HepG2 (cell line): ENCODE data around the gene CCDC178. TPM values are rescaled to one million over a fixed set of nuclear protein-coding genes. Genes with fewer than 3 reads are reported as not detected.
A peak's percentile ranks its signal among the peaks of the same experiment; 100 is the strongest.

Experiments used
- ELF1 ChIP-seq: sonication (generic); formaldehyde crosslinking; IDR thresholded peaks from 2 replicates; pipeline ENCODE4 v1.4.0; 2020; ENCODE audit warnings: missing genetic modification reagents
- MBNL3 ChIP-seq: fragments of 250-450 bp; sonication (Bioruptor Pico); conservative IDR thresholded peaks from 2 replicates; pipeline ENCODE4 v1.8.0; 2022; ENCODE audit warnings: mild to moderate bottlenecking, inconsistent platforms
- NR2F2 ChIP-seq: IDR thresholded peaks from 2 replicates; pipeline ENCODE4 v1.6.1; 2012; ENCODE audit warnings: low read depth, inconsistent platforms, borderline replicate concordance
- NR2F6 ChIP-seq, 2 experiments: IDR thresholded peaks; 2 replicates each; pipeline ENCODE4 v1.6.1; 2016; ENCODE audit warnings: antibody characterized with exemption in 1 of 2, mild to moderate bottlenecking in 1 of 2
- PPARG ChIP-seq: conservative IDR thresholded peaks from 2 replicates; pipeline ENCODE4 v1.6.1; 2016; ENCODE audit warnings: missing biosample characterization, missing genetic modification reagents
- SMC3 ChIP-seq: IDR thresholded peaks from 2 replicates; pipeline ENCODE4 v1.6.1; 2011; ENCODE audit warnings: low read length, improper control_type of control experiment
- TBX3 ChIP-seq: fragments of 450-650 bp; IDR thresholded peaks from 2 replicates; pipeline ENCODE4 v1.6.1; 2017; ENCODE audit warnings: antibody characterized with exemption, mild to moderate bottlenecking, inconsistent platforms, borderline replicate concordance
- polyA plus RNA-seq, 8 experiments: library from polyadenylated mRNA; depleted of rRNA in 3 of 8; stranded (reverse) in 7 of 8; unstranded in 1 of 8; fragments of >200 nt; fragmentation: Illumina TruSeq in 4 of 8; extraction: Trizol in 4 of 8; gene quantifications; 2 replicates each; pipeline versions ENCODE4 v1.2.1 to v1.2.3, GENCODE V29; 2011 to 2016; ENCODE audit warnings: low read depth in 4 of 8, missing spikeins in 1 of 8, mixed read lengths in 1 of 8; ENCODE audit not compliant: insufficient read depth in 1 of 8
- total RNA-seq, 5 experiments: library from RNA; depleted of rRNA; stranded (reverse); fragments of >200 nt; fragmentation: Illumina TruSeq; extraction: Trizol; gene quantifications; 2 replicates each; pipeline ENCODE4 v1.2.3, GENCODE V29; 2016; ENCODE audit warnings: low read depth in 1 of 5
- TF ChIP-seq, protein P1 (sequence below): IDR thresholded peaks from 2 replicates; pipeline ENCODE4 v1.4.0; 2020; ENCODE audit warnings: mild to moderate bottlenecking, missing genetic modification reagents
- TF ChIP-seq, protein P2 (sequence below): sonication (generic); formaldehyde crosslinking; IDR thresholded peaks from 2 replicates; pipeline ENCODE4 v1.5.0; 2020; ENCODE audit warnings: mild to moderate bottlenecking, missing genetic modification reagents, moderate library complexity

CCDC178 gene
- total and polyA plus RNA-seq, 2 of the 13 experiments (the other 11 are each of a cell fraction or from before 2014, with no cell fraction given) = not detected

DNA sequence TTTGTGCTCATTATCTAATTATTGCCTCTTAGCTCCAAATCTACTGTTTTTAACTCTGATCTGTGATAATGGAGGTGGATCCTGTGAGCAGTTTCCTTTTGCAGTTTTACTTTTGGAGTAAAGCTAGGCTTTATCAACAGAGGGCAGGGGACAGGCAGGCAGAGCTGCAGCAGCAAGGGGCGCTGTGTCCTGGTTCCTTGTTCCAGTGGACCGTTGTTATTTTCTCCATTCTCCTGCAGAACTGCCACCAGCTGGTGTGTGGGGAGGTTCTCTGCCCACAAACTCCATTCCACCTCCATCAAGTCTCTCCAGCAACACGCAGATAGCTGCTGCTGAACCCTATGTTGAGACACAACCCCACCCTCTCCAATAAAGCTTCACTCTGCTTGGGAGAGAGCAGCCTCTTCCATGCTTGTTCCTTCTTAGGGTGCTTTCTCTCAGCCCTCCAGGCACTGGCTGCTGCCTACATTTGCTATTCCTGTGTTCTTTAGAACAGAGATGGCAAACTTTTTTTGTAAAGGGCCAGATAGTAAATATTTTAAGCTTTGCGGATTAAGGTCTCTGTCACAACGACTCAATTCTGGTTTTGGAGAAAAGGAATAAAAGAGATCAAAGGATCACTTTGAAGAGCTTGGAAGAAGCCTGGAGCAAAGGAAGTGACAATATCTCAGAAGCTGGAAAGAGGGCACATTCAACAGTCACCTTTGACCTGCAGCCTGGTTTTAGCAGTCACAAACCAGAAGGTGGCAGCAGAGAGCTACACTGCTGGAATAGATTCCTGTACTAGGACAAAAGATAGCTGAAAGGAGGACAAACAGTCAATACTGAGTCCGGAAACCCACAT lies 208.8 kb downstream of the CCDC178 start (continued):
- TF ChIP-seq, protein P1, sequence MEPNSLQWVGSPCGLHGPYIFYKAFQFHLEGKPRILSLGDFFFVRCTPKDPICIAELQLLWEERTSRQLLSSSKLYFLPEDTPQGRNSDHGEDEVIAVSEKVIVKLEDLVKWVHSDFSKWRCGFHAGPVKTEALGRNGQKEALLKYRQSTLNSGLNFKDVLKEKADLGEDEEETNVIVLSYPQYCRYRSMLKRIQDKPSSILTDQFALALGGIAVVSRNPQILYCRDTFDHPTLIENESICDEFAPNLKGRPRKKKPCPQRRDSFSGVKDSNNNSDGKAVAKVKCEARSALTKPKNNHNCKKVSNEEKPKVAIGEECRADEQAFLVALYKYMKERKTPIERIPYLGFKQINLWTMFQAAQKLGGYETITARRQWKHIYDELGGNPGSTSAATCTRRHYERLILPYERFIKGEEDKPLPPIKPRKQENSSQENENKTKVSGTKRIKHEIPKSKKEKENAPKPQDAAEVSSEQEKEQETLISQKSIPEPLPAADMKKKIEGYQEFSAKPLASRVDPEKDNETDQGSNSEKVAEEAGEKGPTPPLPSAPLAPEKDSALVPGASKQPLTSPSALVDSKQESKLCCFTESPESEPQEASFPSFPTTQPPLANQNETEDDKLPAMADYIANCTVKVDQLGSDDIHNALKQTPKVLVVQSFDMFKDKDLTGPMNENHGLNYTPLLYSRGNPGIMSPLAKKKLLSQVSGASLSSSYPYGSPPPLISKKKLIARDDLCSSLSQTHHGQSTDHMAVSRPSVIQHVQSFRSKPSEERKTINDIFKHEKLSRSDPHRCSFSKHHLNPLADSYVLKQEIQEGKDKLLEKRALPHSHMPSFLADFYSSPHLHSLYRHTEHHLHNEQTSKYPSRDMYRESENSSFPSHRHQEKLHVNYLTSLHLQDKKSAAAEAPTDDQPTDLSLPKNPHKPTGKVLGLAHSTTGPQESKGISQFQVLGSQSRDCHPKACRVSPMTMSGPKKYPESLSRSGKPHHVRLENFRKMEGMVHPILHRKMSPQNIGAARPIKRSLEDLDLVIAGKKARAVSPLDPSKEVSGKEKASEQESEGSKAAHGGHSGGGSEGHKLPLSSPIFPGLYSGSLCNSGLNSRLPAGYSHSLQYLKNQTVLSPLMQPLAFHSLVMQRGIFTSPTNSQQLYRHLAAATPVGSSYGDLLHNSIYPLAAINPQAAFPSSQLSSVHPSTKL (CRISPR knock-in tag) = no peak
- no peak for TF ChIP-seq TBX3
- no peak for TF ChIP-seq MBNL3 (CRISPR knock-in tag)
- peak; percentile 98 for TF ChIP-seq NR2F6 (IDR thresholded peaks at IDR 0.05)
- TF ChIP-seq NR2F6 (CRISPR knock-in tag; IDR thresholded peaks at IDR 0.05) = peak; percentile 98
- peak; percentile 95 for TF ChIP-seq PPARG (CRISPR knock-in tag)
- TF ChIP-seq, protein P2, sequence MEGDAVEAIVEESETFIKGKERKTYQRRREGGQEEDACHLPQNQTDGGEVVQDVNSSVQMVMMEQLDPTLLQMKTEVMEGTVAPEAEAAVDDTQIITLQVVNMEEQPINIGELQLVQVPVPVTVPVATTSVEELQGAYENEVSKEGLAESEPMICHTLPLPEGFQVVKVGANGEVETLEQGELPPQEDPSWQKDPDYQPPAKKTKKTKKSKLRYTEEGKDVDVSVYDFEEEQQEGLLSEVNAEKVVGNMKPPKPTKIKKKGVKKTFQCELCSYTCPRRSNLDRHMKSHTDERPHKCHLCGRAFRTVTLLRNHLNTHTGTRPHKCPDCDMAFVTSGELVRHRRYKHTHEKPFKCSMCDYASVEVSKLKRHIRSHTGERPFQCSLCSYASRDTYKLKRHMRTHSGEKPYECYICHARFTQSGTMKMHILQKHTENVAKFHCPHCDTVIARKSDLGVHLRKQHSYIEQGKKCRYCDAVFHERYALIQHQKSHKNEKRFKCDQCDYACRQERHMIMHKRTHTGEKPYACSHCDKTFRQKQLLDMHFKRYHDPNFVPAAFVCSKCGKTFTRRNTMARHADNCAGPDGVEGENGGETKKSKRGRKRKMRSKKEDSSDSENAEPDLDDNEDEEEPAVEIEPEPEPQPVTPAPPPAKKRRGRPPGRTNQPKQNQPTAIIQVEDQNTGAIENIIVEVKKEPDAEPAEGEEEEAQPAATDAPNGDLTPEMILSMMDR (CRISPR knock-in tag) = peak; percentile 85
- peak; percentile 70 for TF ChIP-seq SMC3
- TF ChIP-seq NR2F2 = peak; percentile 81
- 0 out of 2 replicates have a peak, but pooled peaks have one; percentile 20 for TF ChIP-seq ELF1
